Measurements from ENCODE around the gene CLDN15. TPM values are rescaled to one million over a fixed set of nuclear protein-coding genes. Genes with fewer than 3 reads are reported as not detected.

CLDN15 gene
- polyA plus RNA-seq, 1 donor (not counting 4 experiments of a cell fraction or from before 2014, with no cell fraction given) = 2.4 TPM

DNA sequence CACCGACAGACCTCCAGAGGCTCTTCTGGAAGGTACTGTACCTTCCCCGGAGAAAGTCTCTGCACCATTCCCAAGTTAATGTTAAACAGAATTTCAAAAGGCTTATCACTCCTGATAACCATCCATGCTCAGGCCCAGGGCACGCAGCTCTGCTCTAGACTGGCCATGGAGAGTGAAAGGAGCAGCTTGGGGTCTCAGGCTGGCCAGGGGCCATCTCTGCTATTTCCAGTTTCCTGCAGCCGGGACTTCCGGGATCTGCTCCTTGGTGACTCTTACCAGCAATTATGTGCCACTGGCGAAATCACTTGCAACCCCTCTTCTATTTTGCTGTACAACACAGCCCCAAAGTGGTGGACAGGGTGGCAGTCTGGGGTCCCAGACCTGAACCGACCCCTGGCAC, 6.0 kb downstream of the CLDN15 start:
- FAIRE-seq (no peak), DNase-seq (ENCODE audit: low read depth, low spot score) (no peak)
- H3K9ac ChIP-seq (ENCODE audit: control insufficient read depth, extremely low read depth, insufficient read depth, low read length) = peak overlapping the region; percentile 70
- peaks cover 8% of the 10 kb centered on the region for H3K4me1 ChIP-seq (ENCODE audit: control insufficient read depth, extremely low read depth, insufficient read depth, low read length)
- H3K27me3 ChIP-seq (ENCODE audit: control insufficient read depth, extremely low read depth, insufficient read depth, low read length) = no peaks in the 10 kb centered on the region
- TF ChIP-seq, protein P1, sequence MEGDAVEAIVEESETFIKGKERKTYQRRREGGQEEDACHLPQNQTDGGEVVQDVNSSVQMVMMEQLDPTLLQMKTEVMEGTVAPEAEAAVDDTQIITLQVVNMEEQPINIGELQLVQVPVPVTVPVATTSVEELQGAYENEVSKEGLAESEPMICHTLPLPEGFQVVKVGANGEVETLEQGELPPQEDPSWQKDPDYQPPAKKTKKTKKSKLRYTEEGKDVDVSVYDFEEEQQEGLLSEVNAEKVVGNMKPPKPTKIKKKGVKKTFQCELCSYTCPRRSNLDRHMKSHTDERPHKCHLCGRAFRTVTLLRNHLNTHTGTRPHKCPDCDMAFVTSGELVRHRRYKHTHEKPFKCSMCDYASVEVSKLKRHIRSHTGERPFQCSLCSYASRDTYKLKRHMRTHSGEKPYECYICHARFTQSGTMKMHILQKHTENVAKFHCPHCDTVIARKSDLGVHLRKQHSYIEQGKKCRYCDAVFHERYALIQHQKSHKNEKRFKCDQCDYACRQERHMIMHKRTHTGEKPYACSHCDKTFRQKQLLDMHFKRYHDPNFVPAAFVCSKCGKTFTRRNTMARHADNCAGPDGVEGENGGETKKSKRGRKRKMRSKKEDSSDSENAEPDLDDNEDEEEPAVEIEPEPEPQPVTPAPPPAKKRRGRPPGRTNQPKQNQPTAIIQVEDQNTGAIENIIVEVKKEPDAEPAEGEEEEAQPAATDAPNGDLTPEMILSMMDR (optimal IDR thresholded peaks at IDR 0.05 in 1 of 3, IDR thresholded peaks at IDR 0.05 in 1 of 3, conservative IDR thresholded peaks at IDR 0.05 in 1 of 3; ENCODE audit: extremely low read depth in 1 of 3, insufficient read depth in 2 of 3, low read length in 3 of 3) = no peak
- no peak for TF ChIP-seq EZH2 (IDR thresholded peaks at IDR 0.05; ENCODE audit: low read length)
- no peaks in the 10 kb centered on the region for H4K20me1 ChIP-seq (ENCODE audit: control insufficient read depth, extremely low read depth, insufficient read depth, low read length)
- peak overlapping the region; percentile 83 for H3K4me2 ChIP-seq (ENCODE audit: control insufficient read depth, extremely low read depth, insufficient read depth, low read depth, low read length)
- no peaks in the 10 kb centered on the region for H3K9me3 ChIP-seq (ENCODE audit: control insufficient read depth, low read depth, low read length)
- peaks cover 4 to 13% of the 10 kb centered on the region in 2 experiments for H3K36me3 ChIP-seq (ENCODE audit: control insufficient read depth in 2 of 2, extremely low read depth in 1 of 2, insufficient read depth in 2 of 2, low read length in 2 of 2)
- H3K4me3 ChIP-seq (ENCODE audit: control insufficient read depth in 2 of 3, extremely low read depth in 1 of 3, insufficient read depth in 2 of 3, low read depth in 1 of 3, low read length in 3 of 3) = peak overlapping the region in 1 of 3 experiments; percentile 67
- no peaks in the 10 kb centered on the region for H3K9me1 ChIP-seq (ENCODE audit: control insufficient read depth, extremely low read depth, insufficient read depth, low read length)
- H3K79me2 ChIP-seq (ENCODE audit: control insufficient read depth, insufficient read depth, low read length) = no peaks in the 10 kb centered on the region
- no peak overlapping the region for H2AFZ ChIP-seq (ENCODE audit: control insufficient read depth, low read length)
- peak overlapping the region; percentile 36 for H3K27ac ChIP-seq (ENCODE audit: control insufficient read depth, insufficient read depth, low read length)
- dilution Hi-C loops (cut with MboI; ENCODE audit: extremely low pct_ligation_motif_present, low sequenced_read_pairs) = no loop called here

DNA sequence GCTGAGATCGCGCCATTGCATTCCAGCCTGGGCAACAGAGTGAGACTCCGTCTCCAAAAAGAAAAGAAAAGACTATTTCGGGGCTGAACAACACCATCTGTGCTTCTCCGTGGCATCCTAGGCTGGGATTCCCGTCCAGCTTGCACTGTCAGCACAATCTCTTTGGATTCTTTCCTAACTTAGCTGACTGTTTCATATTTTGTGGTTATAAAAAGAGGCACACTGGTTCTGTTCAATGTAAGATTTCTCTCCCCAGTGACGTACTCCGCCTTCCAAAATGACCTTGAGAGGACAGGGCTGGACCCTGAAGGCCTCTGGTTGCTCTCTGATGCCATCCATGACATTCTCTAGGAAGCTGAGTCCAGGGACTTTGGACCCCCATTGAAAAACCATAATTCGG, 10.9 kb downstream of the CLDN15 start:
- H3K9me3 ChIP-seq (ENCODE audit: control insufficient read depth, low read depth, low read length) = no peaks in the 10 kb centered on the region
- dilution Hi-C loops (cut with MboI; ENCODE audit: extremely low pct_ligation_motif_present, low sequenced_read_pairs) = no loop called here
- no peaks in the 10 kb centered on the region for H3K9me1 ChIP-seq (ENCODE audit: control insufficient read depth, extremely low read depth, insufficient read depth, low read length)
- no peak overlapping the region for H2AFZ ChIP-seq (ENCODE audit: control insufficient read depth, low read length)
- H3K36me3 ChIP-seq (ENCODE audit: control insufficient read depth in 2 of 2, extremely low read depth in 1 of 2, insufficient read depth in 2 of 2, low read length in 2 of 2) = peaks cover 15 to 34% of the 10 kb centered on the region in 2 experiments
- no peak for DNase-seq (ENCODE audit: low read depth, low spot score)
- H3K4me1 ChIP-seq (ENCODE audit: control insufficient read depth, extremely low read depth, insufficient read depth, low read length) = peaks cover 3% of the 10 kb centered on the region
- H3K27ac ChIP-seq (ENCODE audit: control insufficient read depth, insufficient read depth, low read length) = no peak overlapping the region
- H3K27me3 ChIP-seq (ENCODE audit: control insufficient read depth, extremely low read depth, insufficient read depth, low read length) = no peaks in the 10 kb centered on the region
- H3K9ac ChIP-seq (ENCODE audit: control insufficient read depth, extremely low read depth, insufficient read depth, low read length) = no peak overlapping the region
- peaks cover 11% of the 10 kb centered on the region for H3K79me2 ChIP-seq (ENCODE audit: control insufficient read depth, insufficient read depth, low read length)
- no peaks in the 10 kb centered on the region for H4K20me1 ChIP-seq (ENCODE audit: control insufficient read depth, extremely low read depth, insufficient read depth, low read length)
- no peak overlapping the region for H3K4me3 ChIP-seq (ENCODE audit: control insufficient read depth in 2 of 3, extremely low read depth in 1 of 3, insufficient read depth in 2 of 3, low read depth in 1 of 3, low read length in 3 of 3)
- TF ChIP-seq, protein P1 (optimal IDR thresholded peaks at IDR 0.05 in 1 of 3, IDR thresholded peaks at IDR 0.05 in 1 of 3, conservative IDR thresholded peaks at IDR 0.05 in 1 of 3; ENCODE audit: extremely low read depth in 1 of 3, insufficient read depth in 2 of 3, low read length in 3 of 3) = no peak
- no peak for TF ChIP-seq EZH2 (IDR thresholded peaks at IDR 0.05; ENCODE audit: low read length)
- H3K4me2 ChIP-seq (ENCODE audit: control insufficient read depth, extremely low read depth, insufficient read depth, low read depth, low read length) = no peak overlapping the region
- FAIRE-seq = no peak

Data from keratinocyte (primary cell).